Measurements from ENCODE around the gene SPATA9. TPM values are rescaled to one million over a fixed set of nuclear protein-coding genes. Genes with fewer than 3 reads are reported as not detected.

The SPATA9 gene
- total and polyA plus RNA-seq, 9 of the 15 experiments (the other 6 are each of a cell fraction or from before 2014, with no cell fraction given): 0.16 to 5.5 (median 0.39) TPM; not detected in 3

GRCh38 chr5:95713960-95714710 is 31.3 kb upstream of the SPATA9 start (continued):
- no peak for TF ChIP-seq IRF1 (CRISPR knock-in tag; IDR thresholded peaks at IDR 0.05; ENCODE audit: borderline replicate concordance)
- TF ChIP-seq ZNF583 (CRISPR knock-in tag; IDR thresholded peaks at IDR 0.05): no peak
- TF ChIP-seq ZNF592 (IDR thresholded peaks at IDR 0.05): no peak
- TF ChIP-seq, protein P1, sequence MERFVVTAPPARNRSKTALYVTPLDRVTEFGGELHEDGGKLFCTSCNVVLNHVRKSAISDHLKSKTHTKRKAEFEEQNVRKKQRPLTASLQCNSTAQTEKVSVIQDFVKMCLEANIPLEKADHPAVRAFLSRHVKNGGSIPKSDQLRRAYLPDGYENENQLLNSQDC (CRISPR knock-in tag; IDR thresholded peaks at IDR 0.05): no peak
- TF ChIP-seq THAP7 (CRISPR knock-in tag; IDR thresholded peaks at IDR 0.05): 0 out of 2 replicates have a peak, but pooled peaks have one; percentile 8
- no peak for TF ChIP-seq HCFC1 (IDR thresholded peaks at IDR 0.05; ENCODE audit: low read depth, low read length)
- TF ChIP-seq, protein P2, sequence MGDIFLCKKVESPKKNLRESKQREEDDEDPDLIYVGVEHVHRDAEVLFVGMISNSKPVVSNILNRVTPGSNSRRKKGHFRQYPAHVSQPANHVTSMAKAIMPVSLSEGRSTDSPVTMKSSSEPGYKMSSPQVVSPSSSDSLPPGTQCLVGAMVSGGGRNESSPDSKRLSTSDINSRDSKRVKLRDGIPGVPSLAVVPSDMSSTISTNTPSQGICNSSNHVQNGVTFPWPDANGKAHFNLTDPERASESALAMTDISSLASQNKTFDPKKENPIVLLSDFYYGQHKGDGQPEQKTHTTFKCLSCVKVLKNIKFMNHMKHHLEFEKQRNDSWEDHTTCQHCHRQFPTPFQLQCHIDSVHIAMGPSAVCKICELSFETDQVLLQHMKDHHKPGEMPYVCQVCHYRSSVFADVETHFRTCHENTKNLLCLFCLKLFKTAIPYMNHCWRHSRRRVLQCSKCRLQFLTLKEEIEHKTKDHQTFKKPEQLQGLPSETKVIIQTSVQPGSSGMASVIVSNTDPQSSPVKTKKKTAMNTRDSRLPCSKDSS (IDR thresholded peaks at IDR 0.05; ENCODE audit: low read depth, partially characterized antibody): no peak
- no peak for TF ChIP-seq BDP1 (IDR thresholded peaks at IDR 0.05; ENCODE audit: insufficient read depth, insufficient read length)
- TF ChIP-seq EP300 (IDR thresholded peaks at IDR 0.05; ENCODE audit: low read length): no peak
- no peak for TF ChIP-seq CHD1 (IDR thresholded peaks at IDR 0.05; ENCODE audit: low read length)
- no peak for TF ChIP-seq ARID1B (IDR thresholded peaks at IDR 0.05)
- no peak for TF ChIP-seq HEY1 (CRISPR knock-in tag; IDR thresholded peaks at IDR 0.05; ENCODE audit: borderline replicate concordance)
- TF ChIP-seq CEBPB (tag; IDR thresholded peaks at IDR 0.05): peak; percentile 81
- TF ChIP-seq NEUROD1 (IDR thresholded peaks at IDR 0.05; ENCODE audit: borderline replicate concordance, low read depth, low read length, partially characterized antibody): no peak
- TF ChIP-seq ZNF551 (CRISPR knock-in tag; IDR thresholded peaks at IDR 0.05): no peak
- TF ChIP-seq PRDM10 (IDR thresholded peaks at IDR 0.05; ENCODE audit: partially characterized antibody): no peak
